Pancreas (tissue), 10 donors: ENCODE data around the gene GPHA2. TPM values are rescaled to one million over a fixed set of nuclear protein-coding genes. Genes with fewer than 3 reads are reported as not detected.

Source experiments
- ATAC-seq, 4 donors: fragments of 200-7000 bp; cut with Tn5 transposase; one replicate each; pipeline versions ENCODE4 v1.8.0 to v1.9.1; 2020; ENCODE audit warnings: mild to moderate bottlenecking in 4 of 4, moderate library complexity in 4 of 4
- DNase-seq, 6 donors: peaks; one replicate each; pipeline ENCODE4 v3.0.0-alpha.2; 2020
- FAIRE-seq: peaks from 2 replicates; lab custom pipeline; 2012; peaks lifted over from hg19 to GRCh38; lab: Jason Lieb, UNC
- H3K27ac ChIP-seq, 4 donors: fragments of 200-600 bp; sonication (generic); 1 replicate in 3 of 4; 2 replicates in 1 of 4; pipeline versions ENCODE4 v1.5.0 to v1.8.0; 2020
- H3K27me3 ChIP-seq, 4 donors: fragments of 200-600 bp; one replicate each; pipeline ENCODE4 v1.8.0; 2021
- H3K36me3 ChIP-seq, 3 donors: fragments of 200-600 bp; sonication (generic) in 1 of 3; one replicate each; pipeline versions ENCODE4 v1.5.0 to v1.8.0; 2020 to 2021
- H3K4me1 ChIP-seq, 3 donors: fragments of 200-600 bp; one replicate each; pipeline ENCODE4 v1.8.0; 2021
- H3K4me3 ChIP-seq, 4 donors: fragments of 200-600 bp; sonication (generic) in 2 of 4; one replicate each; pipeline versions ENCODE4 v1.5.0 to v1.8.0; 2020 to 2021
- H3K9me3 ChIP-seq, 4 donors: fragments of 200-600 bp; one replicate each; pipeline ENCODE4 v1.8.0; 2021
- WGBS, 2 donors: extraction: QIAGEN DNeasy Blood & Tissue Kit; methylation state at CpG; one replicate each; pipeline ENCODE4 v1.1.7; 2013; 5-methylcytosine and 5-hydroxymethylcytosine counted together
- intact Hi-C, 3 donors: fragments of 100-400 bp; cut with DNase I; formaldehyde crosslinking; loops; one replicate each; pipeline versions ENCODE4 v1.11.1 to v1.14.2; 2022
- polyA plus RNA-seq, 2 donors: library from polyadenylated mRNA; stranded (reverse); fragments of 200-250 nt; gene quantifications; one replicate each; pipeline ENCODE4 v1.2.3, GENCODE V29; 2013
- total RNA-seq, 6 donors: library from RNA; stranded (reverse); fragmentation: NEBNext Ultra II Directional in 4 of 6; extraction: Animal tissue kit (Norgen Biotek cat#: 25700) in 4 of 6; gene quantifications; one replicate each; pipeline versions ENCODE4 v1.2.1 to v1.2.4, GENCODE V29; 2021 to 2023
- TF ChIP-seq, protein P1 (sequence below), 4 donors: fragments of 200-600 bp; sonication (generic) in 3 of 4; IDR thresholded peaks; one replicate each; pipeline versions ENCODE4 v1.5.0 to v1.8.0; 2021; ENCODE audit warnings: antibody characterized with exemption in 4 of 4
- donor health status: healthy with polysubstance abuse.
- donor health status: DM: no; HTN: no; CAD: no; lungs with moderate emphysema.
- donor health status: DM: no; HTN: no; CAD: no.
- donor health status: control.
- donor health status: control.
- donor health status: Bipolar disorder and iron deficiency.
- donor health status: DM: yes; HTN: yes; CAD: no.
- donor health status: DM: no; HTN: no; CAD: no.
- donor health status: DM: no; HTN: no; CAD: no.
- donor health status: DM: yes; HTN: yes; CAD: no.

Gene GPHA2
- total and polyA plus RNA-seq, 8 donors: 4.2 to 16.3 (median 12.2) TPM

- WGBS, 2 donors: 92% methylated on average over 23 of the region's 23 CpGs
- no peak overlapping the region for H3K4me3 ChIP-seq
- H3K27me3 ChIP-seq: no peaks in the 10 kb centered on the region
- no peaks in the 10 kb centered on the region for H3K4me1 ChIP-seq
- TF ChIP-seq, protein P1, sequence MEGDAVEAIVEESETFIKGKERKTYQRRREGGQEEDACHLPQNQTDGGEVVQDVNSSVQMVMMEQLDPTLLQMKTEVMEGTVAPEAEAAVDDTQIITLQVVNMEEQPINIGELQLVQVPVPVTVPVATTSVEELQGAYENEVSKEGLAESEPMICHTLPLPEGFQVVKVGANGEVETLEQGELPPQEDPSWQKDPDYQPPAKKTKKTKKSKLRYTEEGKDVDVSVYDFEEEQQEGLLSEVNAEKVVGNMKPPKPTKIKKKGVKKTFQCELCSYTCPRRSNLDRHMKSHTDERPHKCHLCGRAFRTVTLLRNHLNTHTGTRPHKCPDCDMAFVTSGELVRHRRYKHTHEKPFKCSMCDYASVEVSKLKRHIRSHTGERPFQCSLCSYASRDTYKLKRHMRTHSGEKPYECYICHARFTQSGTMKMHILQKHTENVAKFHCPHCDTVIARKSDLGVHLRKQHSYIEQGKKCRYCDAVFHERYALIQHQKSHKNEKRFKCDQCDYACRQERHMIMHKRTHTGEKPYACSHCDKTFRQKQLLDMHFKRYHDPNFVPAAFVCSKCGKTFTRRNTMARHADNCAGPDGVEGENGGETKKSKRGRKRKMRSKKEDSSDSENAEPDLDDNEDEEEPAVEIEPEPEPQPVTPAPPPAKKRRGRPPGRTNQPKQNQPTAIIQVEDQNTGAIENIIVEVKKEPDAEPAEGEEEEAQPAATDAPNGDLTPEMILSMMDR (IDR thresholded peaks at IDR 0.05): no peak
- peaks cover 11 to 50% (median 33%) of the 10 kb centered on the region in 3 donors for H3K36me3 ChIP-seq
- DNase-seq (peak in 1 of 6 donors; percentile 58), ATAC-seq (no peak), FAIRE-seq (no peak)
- intact Hi-C loops: no loop called here
- no peaks in the 10 kb centered on the region for H3K9me3 ChIP-seq
- H3K27ac ChIP-seq: no peak overlapping the region
Measured at GRCh38 chr11:64903291-64903833, 32.3 kb downstream of the GPHA2 start.

DNA sequence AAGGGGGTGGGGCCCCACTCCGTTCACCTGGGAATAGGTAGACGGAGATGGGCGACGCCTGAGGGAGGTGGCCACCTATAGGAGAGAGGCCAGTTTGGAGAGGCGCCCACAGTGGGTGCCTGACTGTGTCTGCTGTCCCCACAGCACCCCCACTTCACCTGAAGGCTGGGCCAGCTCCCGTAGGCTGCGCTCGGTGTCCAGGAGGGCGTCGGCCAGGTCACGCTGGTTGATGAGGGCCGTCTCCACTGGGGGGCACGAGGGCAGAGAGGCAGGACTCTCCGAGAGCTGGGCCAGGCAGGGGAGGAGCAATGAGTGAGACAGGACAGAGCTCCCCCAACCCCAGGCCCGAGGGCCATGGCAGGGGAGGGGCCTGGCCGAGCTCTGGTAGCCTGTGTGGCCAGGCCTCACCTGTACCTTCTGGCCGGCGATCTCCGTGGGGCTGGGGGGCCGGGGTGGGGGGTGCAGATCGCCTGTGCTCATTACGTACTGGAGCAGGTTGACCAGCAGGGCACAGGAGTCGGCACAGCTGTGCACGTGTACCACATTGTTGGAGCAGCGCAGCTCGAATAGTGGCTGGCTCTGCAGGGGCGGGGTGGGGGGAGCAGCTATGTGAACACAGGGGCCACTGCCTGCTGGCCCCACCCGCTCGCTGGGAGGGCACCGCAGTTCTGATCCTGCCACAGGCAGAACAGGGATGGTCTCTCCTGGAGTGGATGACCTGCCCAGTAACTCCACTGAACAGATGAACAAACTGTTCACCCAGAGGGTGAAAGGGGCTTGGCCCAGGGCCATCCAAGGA lies 33.4 kb downstream of the GPHA2 start:
- no peaks in the 10 kb centered on the region for H3K27me3 ChIP-seq
- peaks cover 12 to 44% (median 33%) of the 10 kb centered on the region in 3 donors for H3K36me3 ChIP-seq
- TF ChIP-seq, protein P1 (IDR thresholded peaks at IDR 0.05): no peak
- no peaks in the 10 kb centered on the region for H3K9me3 ChIP-seq
- H3K4me1 ChIP-seq: no peaks in the 10 kb centered on the region
- H3K4me3 ChIP-seq: no peak overlapping the region
- FAIRE-seq: no peak
- no peak overlapping the region for H3K27ac ChIP-seq
- intact Hi-C loops: no loop called here
- peak in 2 of 6 donors; percentile 30 to 74 for DNase-seq
- ATAC-seq: no peak
- WGBS, 2 donors: 89 to 92% methylated on average over 30 of the region's 30 CpGs

- intact Hi-C loops: no loop called here
Measured at GRCh38 chr11:64900774-64901173, 34.9 kb downstream of the GPHA2 start.

GRCh38 chr11:64900263-64900678 lies 35.4 kb downstream of the GPHA2 start:
- no peaks in the 10 kb centered on the region for H3K27me3 ChIP-seq
- DNase-seq (peak in 2 of 6 donors; percentile 31 to 46), FAIRE-seq (no peak), ATAC-seq (peak in 3 of 4 donors; percentile 49 to 55 (median 54))
- no peaks in the 10 kb centered on the region for H3K4me1 ChIP-seq
- TF ChIP-seq, protein P1 (IDR thresholded peaks at IDR 0.05): no peak
- H3K9me3 ChIP-seq: no peaks in the 10 kb centered on the region
- H3K27ac ChIP-seq: no peak overlapping the region
- no peak overlapping the region for H3K4me3 ChIP-seq
- H3K36me3 ChIP-seq: peaks cover 5 to 35% (median 21%) of the 10 kb centered on the region in 3 donors
- WGBS, 2 donors: 87 to 88% methylated on average over 14 of the region's 14 CpGs
- intact Hi-C loops: no loop called here

More at GRCh38 chr11:64900774-64901173, 34.9 kb downstream of the GPHA2 start:
- ATAC-seq: no peak
- Histone ChIP-seq H3K27me3 (no peaks in the 10 kb centered on the region), H3K9me3 (no peaks in the 10 kb centered on the region), H3K36me3 (peaks cover 6 to 40% (median 26%) of the 10 kb centered on the region in 3 donors), H3K4me1 (no peaks in the 10 kb centered on the region), H3K4me3 (no peak overlapping the region), H3K27ac (no peak overlapping the region)
- TF ChIP-seq, protein P1 (IDR thresholded peaks at IDR 0.05): no peak
- WGBS, 2 donors: 95% methylated on average over 17 of the region's 17 CpGs
- FAIRE-seq: no peak
- peak in 1 of 6 donors; percentile 53 for DNase-seq
